Measurements from ENCODE around the gene SDR42E2. TPM values are rescaled to one million over a fixed set of nuclear protein-coding genes. Genes with fewer than 3 reads are reported as not detected.
"Not testable (repeated sequence)": the region's sequence is repeated elsewhere in the genome, so short reads cannot be mapped to it uniquely, and the experiment has no call there.

SDR42E2 gene
- total RNA-seq, 1 donor from 2014 or later: 0.24 TPM

DNA sequence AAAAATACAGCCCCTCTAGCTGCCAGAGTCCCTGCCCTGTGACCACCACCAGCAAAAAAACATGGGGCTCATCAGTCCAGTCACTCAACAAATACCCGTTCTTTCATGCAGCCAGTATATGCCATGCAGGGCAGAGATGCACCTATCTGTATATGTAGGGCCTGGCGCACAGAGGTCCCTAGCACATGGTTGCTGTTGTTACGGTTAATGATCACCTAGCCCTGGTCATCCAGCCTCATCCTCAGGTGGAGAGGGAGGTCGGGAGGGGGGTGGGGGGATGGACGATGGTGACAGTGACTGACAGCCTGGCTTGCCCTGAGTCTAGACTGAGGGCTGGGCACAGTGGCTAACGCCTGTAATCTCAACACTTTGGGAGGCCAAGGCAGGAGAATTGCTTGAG is 1.5 kb downstream of the SDR42E2 start:
- peaks cover 9% of the 10 kb centered on the region for H3K4me1 ChIP-seq
- no peak overlapping the region for H3K27ac ChIP-seq
- peaks cover 22% of the 10 kb centered on the region for H3K27me3 ChIP-seq (ENCODE audit: low read depth)
- H3K36me3 ChIP-seq: no peaks in the 10 kb centered on the region
- H3K9me3 ChIP-seq: no peaks in the 10 kb centered on the region
- ATAC-seq (no peak), DNase-seq (no peak)
- intact Hi-C loops (cut with DNase I): no loop called here
- TF ChIP-seq, protein P1, sequence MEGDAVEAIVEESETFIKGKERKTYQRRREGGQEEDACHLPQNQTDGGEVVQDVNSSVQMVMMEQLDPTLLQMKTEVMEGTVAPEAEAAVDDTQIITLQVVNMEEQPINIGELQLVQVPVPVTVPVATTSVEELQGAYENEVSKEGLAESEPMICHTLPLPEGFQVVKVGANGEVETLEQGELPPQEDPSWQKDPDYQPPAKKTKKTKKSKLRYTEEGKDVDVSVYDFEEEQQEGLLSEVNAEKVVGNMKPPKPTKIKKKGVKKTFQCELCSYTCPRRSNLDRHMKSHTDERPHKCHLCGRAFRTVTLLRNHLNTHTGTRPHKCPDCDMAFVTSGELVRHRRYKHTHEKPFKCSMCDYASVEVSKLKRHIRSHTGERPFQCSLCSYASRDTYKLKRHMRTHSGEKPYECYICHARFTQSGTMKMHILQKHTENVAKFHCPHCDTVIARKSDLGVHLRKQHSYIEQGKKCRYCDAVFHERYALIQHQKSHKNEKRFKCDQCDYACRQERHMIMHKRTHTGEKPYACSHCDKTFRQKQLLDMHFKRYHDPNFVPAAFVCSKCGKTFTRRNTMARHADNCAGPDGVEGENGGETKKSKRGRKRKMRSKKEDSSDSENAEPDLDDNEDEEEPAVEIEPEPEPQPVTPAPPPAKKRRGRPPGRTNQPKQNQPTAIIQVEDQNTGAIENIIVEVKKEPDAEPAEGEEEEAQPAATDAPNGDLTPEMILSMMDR (IDR thresholded peaks at IDR 0.05): no peak
- H3K4me3 ChIP-seq: no peak overlapping the region

DNA sequence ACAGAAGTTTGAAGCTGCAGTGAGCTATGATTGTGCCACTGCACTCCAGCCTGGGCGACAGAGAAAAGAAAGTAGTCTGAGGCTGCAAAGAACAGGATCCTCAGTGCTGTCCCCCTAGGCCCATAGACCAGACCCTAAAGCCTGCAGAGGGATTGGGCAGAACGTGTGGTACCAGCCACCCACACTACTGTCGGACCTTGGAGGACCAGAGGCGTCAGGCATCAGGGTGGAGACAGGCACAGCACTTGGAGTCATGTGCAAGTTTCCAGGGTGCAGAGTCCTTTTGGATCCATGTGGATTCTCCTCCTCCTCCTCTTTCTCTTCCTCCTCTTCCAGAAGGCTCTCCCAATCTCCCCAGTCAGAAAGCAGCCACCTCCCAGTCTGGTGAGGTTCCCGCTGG is 2.2 kb downstream of the SDR42E2 start:
- ATAC-seq (no peak), DNase-seq (no peak)
- Histone ChIP-seq H3K4me1 (peaks cover 9% of the 10 kb centered on the region), H3K4me3 (no peak overlapping the region), H3K27ac (no peak overlapping the region), H3K9me3 (no peaks in the 10 kb centered on the region), H3K27me3 (ENCODE audit: low read depth) (peaks cover 22% of the 10 kb centered on the region), H3K36me3 (no peaks in the 10 kb centered on the region)
- TF ChIP-seq, protein P1 (IDR thresholded peaks at IDR 0.05): no peak
- intact Hi-C loops (cut with DNase I): no loop called here

DNA sequence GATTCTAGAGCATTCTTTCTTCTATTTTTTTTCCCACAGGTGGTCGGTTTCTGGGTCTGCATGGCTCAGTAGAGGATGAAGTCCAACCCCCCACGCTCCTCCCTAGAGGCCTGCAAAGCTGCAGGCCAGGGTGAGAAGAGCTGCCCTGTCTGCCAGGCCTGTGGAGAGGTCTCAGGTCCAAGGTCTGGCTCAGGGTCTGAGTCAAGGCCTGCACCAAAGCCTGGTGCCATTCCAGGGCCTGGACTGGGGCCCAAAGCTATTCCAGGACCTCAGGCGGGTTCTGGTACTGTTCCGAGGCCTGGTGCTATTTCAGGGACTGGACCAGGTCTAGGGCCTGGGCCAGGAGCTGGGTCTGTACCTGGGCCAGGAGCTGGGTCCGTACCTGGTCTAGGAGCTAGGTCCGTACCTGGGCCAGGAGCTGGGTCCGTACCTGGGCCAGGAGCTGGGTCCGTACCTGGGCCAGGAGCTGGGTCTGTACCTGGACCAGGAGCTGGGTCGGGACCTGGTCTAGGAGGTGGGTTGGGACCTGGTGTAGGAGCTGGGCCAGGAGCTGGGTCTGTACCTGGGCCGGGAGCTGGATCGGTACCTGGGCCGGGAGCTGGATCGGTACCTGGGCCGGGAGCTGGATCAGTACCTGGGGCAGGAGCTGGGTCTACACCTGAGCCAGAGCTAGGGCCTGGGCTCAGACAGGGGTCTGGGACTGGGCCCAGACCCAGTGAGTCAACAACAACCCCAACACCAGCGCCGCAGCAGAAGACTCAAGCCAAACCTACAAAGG is 3.4 kb downstream of the SDR42E2 start:
- Histone ChIP-seq H3K36me3 (no peaks in the 10 kb centered on the region), H3K4me1 (peaks cover 9% of the 10 kb centered on the region), H3K27me3 (ENCODE audit: low read depth) (peaks cover 22% of the 10 kb centered on the region), H3K27ac (no peak overlapping the region), H3K9me3 (no peaks in the 10 kb centered on the region), H3K4me3 (no peak overlapping the region)
- TF ChIP-seq, protein P1 (IDR thresholded peaks at IDR 0.05): no peak
- intact Hi-C loops (cut with DNase I): no loop called here
- ATAC-seq (no peak), DNase-seq (no peak)

DNA sequence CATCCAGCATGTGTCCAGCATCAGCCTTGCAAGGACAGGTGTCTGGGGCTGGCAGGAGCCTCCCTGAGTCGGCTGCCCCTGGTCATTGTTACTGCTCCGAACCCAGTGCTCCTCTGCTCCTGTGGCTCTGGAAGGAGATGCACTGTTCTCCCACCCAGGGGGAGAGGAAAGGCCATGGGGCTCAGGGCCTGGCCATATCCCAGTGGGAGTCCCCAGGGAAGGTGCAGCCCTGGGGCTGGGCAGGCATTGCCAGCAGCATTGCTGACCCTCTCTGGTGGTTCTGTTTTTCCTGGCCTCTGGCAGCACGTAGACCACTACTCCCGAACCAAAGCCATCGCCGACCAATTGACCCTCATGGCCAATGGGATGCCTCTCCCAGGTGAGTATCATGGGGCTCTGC is 9.6 kb downstream of the SDR42E2 start:
- H3K36me3 ChIP-seq: no peaks in the 10 kb centered on the region
- TF ChIP-seq, protein P1 (IDR thresholded peaks at IDR 0.05): no peak
- ATAC-seq (no peak), DNase-seq (no peak)
- no peaks in the 10 kb centered on the region for H3K4me1 ChIP-seq
- H3K27me3 ChIP-seq (ENCODE audit: low read depth): no peaks in the 10 kb centered on the region
- H3K27ac ChIP-seq: no peak overlapping the region
- H3K4me3 ChIP-seq: no peak overlapping the region
- intact Hi-C loops (cut with DNase I): no loop called here
- no peaks in the 10 kb centered on the region for H3K9me3 ChIP-seq

DNA sequence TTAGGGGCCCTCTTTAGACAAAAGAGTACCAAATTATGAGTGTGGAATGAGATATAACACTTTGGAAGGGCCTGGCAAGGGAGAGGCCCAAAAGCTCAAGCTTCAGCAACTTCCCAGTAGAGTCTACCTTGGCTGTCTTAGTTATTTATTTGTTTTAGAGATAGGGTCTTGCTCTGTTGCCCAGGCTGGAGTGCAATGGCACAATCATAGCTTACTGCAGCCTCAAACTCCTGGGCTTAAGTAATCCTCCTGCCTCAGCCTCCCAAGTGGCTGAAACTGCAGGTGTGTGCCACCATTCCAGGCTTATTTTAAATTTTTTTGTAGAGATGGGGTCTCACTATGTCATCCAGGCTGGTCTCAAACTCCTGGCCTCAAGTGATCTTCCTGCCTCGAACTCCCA is 10.3 kb downstream of the SDR42E2 start:
- H3K9me3 ChIP-seq; H3K36me3 ChIP-seq; ATAC-seq; DNase-seq; H3K27me3 ChIP-seq (ENCODE audit: low read depth); intact Hi-C loops (cut with DNase I); H3K27ac ChIP-seq; H3K4me1 ChIP-seq; H3K4me3 ChIP-seq: not testable (repeated sequence)

DNA sequence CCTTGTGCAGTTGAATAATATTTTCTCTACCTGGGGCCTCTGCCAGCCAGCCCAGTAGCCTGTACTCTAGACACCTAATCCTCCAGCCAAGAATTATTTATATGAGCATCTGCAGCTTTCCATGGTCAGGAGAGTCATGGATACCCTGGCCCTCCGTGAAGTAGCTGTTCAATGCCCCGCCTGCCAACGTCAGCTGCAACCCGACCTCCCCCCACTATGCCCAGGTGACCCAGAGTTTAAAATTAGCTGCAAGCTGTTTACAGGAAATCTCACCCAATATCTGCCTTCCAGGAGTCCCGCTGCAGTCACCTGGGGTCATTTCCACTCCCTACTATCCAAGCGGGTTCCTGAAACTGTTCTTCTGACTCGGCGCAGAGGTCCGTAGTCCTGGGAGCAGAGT is 12.3 kb downstream of the SDR42E2 start:
- intact Hi-C loops (cut with DNase I): no loop called here
- Histone ChIP-seq H3K9me3 (no peaks in the 10 kb centered on the region), H3K27me3 (ENCODE audit: low read depth) (no peaks in the 10 kb centered on the region), H3K36me3 (no peaks in the 10 kb centered on the region), H3K27ac (no peak overlapping the region), H3K4me1 (no peaks in the 10 kb centered on the region), H3K4me3 (no peak overlapping the region)
- ATAC-seq (no peak), DNase-seq (no peak)
- TF ChIP-seq, protein P1 (IDR thresholded peaks at IDR 0.05): no peak
